Gastrocnemius medialis (tissue), 4 donors: ENCODE data around the gene HSP90AB1.

Experiments used
- CTCF ChIP-seq, 5 experiments: fragments of 450-650 bp in 3 of 5; fragments of 200-600 bp in 2 of 5; sonication (generic) in 2 of 5; IDR thresholded peaks in 4 of 5; conservative IDR thresholded peaks in 1 of 5; 1 replicate in 4 of 5; 2 replicates in 1 of 5; pipeline ENCODE4 v1.5.1; 2016 to 2019; ENCODE audit warnings: antibody characterized with exemption in 5 of 5, mild to moderate bottlenecking in 3 of 5, moderate library complexity in 3 of 5
- POLR2A ChIP-seq, 2 donors: fragments of 450-650 bp; IDR thresholded peaks; one replicate each; pipeline ENCODE4 v1.6.1; 2017; ENCODE audit warnings: antibody characterized with exemption in 2 of 2, mild to moderate bottlenecking in 2 of 2, moderate library complexity in 2 of 2

DNA sequence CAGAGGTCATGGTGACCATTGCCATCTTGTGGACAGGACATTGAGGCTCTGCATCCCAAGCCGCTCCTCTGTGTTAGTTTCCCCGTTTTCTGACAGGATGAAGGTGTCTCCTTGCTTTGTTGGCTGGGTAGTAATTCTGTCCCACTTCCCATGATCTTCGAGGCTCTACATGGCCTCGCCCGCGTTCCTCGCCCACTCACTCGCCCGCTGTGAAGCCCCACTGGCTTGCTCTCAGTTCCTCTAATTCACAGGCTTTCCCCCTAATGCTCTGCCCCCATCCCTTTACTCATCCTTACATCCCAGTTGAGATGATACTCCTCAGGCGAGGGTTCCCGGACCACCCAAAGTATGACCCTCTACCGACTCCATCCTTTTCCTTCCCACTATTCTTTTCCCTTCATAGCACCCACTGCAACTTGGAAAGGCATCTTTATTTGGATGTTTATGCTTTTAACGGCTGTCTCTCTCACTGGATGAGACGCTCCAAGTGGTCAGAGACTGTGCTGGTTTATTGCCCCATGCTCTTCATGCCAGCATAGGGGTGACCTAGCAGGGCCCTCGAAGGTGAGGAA is 10.9 kb downstream of the HSP90AB1 start:
- TF ChIP-seq CTCF (IDR thresholded peaks at IDR 0.05 in 4 of 5, conservative IDR thresholded peaks at IDR 0.05 in 1 of 5): peak in 1 of 5 experiments; percentile 6
- TF ChIP-seq POLR2A (IDR thresholded peaks at IDR 0.05): no peak
